Activated T-helper 1 cell treated with anti-CD3 and anti-CD28 coated beads, Interleukin-12 subunit alpha, Interleukin-12 subunit beta, Interleukin-2, Interleukin-4 antibody, amounts not matched to agents 30 ng/mL and 10 ng/mL and 1 ng/mL, durations not matched to agents 14 hours and 24 hours and 36 hours (primary cell): ENCODE data around the gene GYPE. TPM values are rescaled to one million over a fixed set of nuclear protein-coding genes. Genes with fewer than 3 reads are reported as not detected.
"Not testable (repeated sequence)": the region's sequence is repeated elsewhere in the genome, so short reads cannot be mapped to it uniquely, and the experiment has no call there.

Source experiments
- DNase-seq: peaks from one replicate; pipeline ENCODE4 v3.0.0; 2021; ENCODE audit warnings: low spot score
- H3K27ac Mint-ChIP-seq: one replicate; pipeline ENCODE4 v1.8.0; 2021; ENCODE audit warnings: mild to moderate bottlenecking, mixed read lengths
- H3K27me3 Mint-ChIP-seq: one replicate; pipeline ENCODE4 v1.8.0; 2022; ENCODE audit warnings: mild to moderate bottlenecking, moderate library complexity, mixed read lengths; ENCODE audit not compliant: insufficient read depth
- H3K36me3 Mint-ChIP-seq: one replicate; pipeline ENCODE4 v1.8.0; 2021; ENCODE audit warnings: low read depth, mixed read lengths
- H3K4me1 Mint-ChIP-seq: one replicate; pipeline ENCODE4 v1.8.0; 2021; ENCODE audit warnings: low read depth, mixed read lengths
- H3K4me3 Mint-ChIP-seq: one replicate; pipeline ENCODE4 v1.8.0; 2021; ENCODE audit warnings: mild to moderate bottlenecking, moderate library complexity, mixed read lengths
- H3K9me3 Mint-ChIP-seq: one replicate; pipeline ENCODE4 v1.8.0; 2021; ENCODE audit warnings: mixed read lengths
- intact Hi-C: fragments of 100-400 bp; cut with micrococcal nuclease; formaldehyde crosslinking; loops from one replicate; pipeline ENCODE4 v1.15.1; 2024
- total RNA-seq: library from RNA; stranded (reverse); gene quantifications from 2 replicates; pipeline ENCODE4 v1.2.3, GENCODE V29; 2022

The GYPE gene
- total RNA-seq, 1 donor from 2014 or later: 0.16 TPM

GRCh38 chr4:143907811-143908210 is 2.5 kb upstream of the GYPE start:
- H3K27me3 Mint-ChIP-seq, H3K9me3 Mint-ChIP-seq, H3K4me1 Mint-ChIP-seq, H3K27ac Mint-ChIP-seq, H3K4me3 Mint-ChIP-seq, DNase-seq, H3K36me3 Mint-ChIP-seq: not testable (repeated sequence)
- intact Hi-C loops: loop anchor here (1.0 kb wide), 1 partner anchor 134 kb away; no protein-coding TSS in a partner anchor

- intact Hi-C loops, H3K36me3 Mint-ChIP-seq, H3K4me1 Mint-ChIP-seq, H3K4me3 Mint-ChIP-seq, DNase-seq, H3K27me3 Mint-ChIP-seq, H3K9me3 Mint-ChIP-seq, H3K27ac Mint-ChIP-seq: not testable (repeated sequence)
Observed at GRCh38 chr4:143904431-143904830, 928 bp downstream of the GYPE start.

- H3K9me3 Mint-ChIP-seq, H3K4me3 Mint-ChIP-seq, H3K36me3 Mint-ChIP-seq, H3K27ac Mint-ChIP-seq, H3K27me3 Mint-ChIP-seq, H3K4me1 Mint-ChIP-seq, DNase-seq: not testable (repeated sequence)
- intact Hi-C loops: loop anchor here (5.0 kb wide), 1 partner anchor 117 kb away; no protein-coding TSS in a partner anchor
Observed at GRCh38 chr4:143890323-143890722, 15.0 kb downstream of the GYPE start.

GRCh38 chr4:143888189-143888588 is 17.2 kb downstream of the GYPE start:
- DNase-seq, H3K4me1 Mint-ChIP-seq, H3K27ac Mint-ChIP-seq, H3K9me3 Mint-ChIP-seq, H3K4me3 Mint-ChIP-seq, intact Hi-C loops, H3K27me3 Mint-ChIP-seq, H3K36me3 Mint-ChIP-seq: not testable (repeated sequence)

- intact Hi-C loops: loop anchor here (5.0 kb wide), 1 partner anchor 237 kb away; no protein-coding TSS in a partner anchor
- not testable (repeated sequence) for H3K36me3 Mint-ChIP-seq, H3K27ac Mint-ChIP-seq, DNase-seq, H3K4me3 Mint-ChIP-seq, H3K9me3 Mint-ChIP-seq, H3K27me3 Mint-ChIP-seq, H3K4me1 Mint-ChIP-seq
Observed at GRCh38 chr4:143884965-143885364, 20.4 kb downstream of the GYPE start.

GRCh38 chr4:143883529-143883928 is 21.8 kb downstream of the GYPE start:
- intact Hi-C loops: loop anchor here (5.0 kb wide), 1 partner anchor 239 kb away; no protein-coding TSS in a partner anchor
- DNase-seq: no peak
- H3K36me3 Mint-ChIP-seq: no peaks in the 10 kb centered on the region
- H3K4me1 Mint-ChIP-seq: no peaks in the 10 kb centered on the region
- no peak overlapping the region for H3K4me3 Mint-ChIP-seq
- no peaks in the 10 kb centered on the region for H3K9me3 Mint-ChIP-seq
- H3K27me3 Mint-ChIP-seq: no peaks in the 10 kb centered on the region
- H3K27ac Mint-ChIP-seq: no peak overlapping the region

GRCh38 chr4:143882892-143883291 is 22.5 kb downstream of the GYPE start:
- Mint-ChIP-seq H3K27me3 (no peaks in the 10 kb centered on the region), H3K4me3 (no peak overlapping the region), H3K9me3 (no peaks in the 10 kb centered on the region), H3K4me1 (no peaks in the 10 kb centered on the region), H3K27ac (no peak overlapping the region), H3K36me3 (no peaks in the 10 kb centered on the region)
- intact Hi-C loops: loop anchor here (5.0 kb wide), 1 partner anchor 239 kb away; no protein-coding TSS in a partner anchor
- no peak for DNase-seq

GRCh38 chr4:143879561-143879960 is 25.8 kb downstream of the GYPE start:
- H3K36me3 Mint-ChIP-seq, H3K4me3 Mint-ChIP-seq, H3K27ac Mint-ChIP-seq, intact Hi-C loops, H3K4me1 Mint-ChIP-seq, H3K27me3 Mint-ChIP-seq, DNase-seq, H3K9me3 Mint-ChIP-seq: not testable (repeated sequence)

- H3K4me1 Mint-ChIP-seq, H3K36me3 Mint-ChIP-seq, DNase-seq, H3K27me3 Mint-ChIP-seq, H3K27ac Mint-ChIP-seq, H3K4me3 Mint-ChIP-seq, H3K9me3 Mint-ChIP-seq, intact Hi-C loops: not testable (repeated sequence)
Observed at GRCh38 chr4:143875357-143875756, 30.0 kb downstream of the GYPE start.

- H3K36me3 Mint-ChIP-seq, H3K27me3 Mint-ChIP-seq, H3K9me3 Mint-ChIP-seq, intact Hi-C loops, DNase-seq, H3K4me3 Mint-ChIP-seq, H3K27ac Mint-ChIP-seq, H3K4me1 Mint-ChIP-seq: not testable (repeated sequence)
Observed at GRCh38 chr4:143870523-143871268, 34.7 kb downstream of the GYPE start.

- DNase-seq, H3K4me3 Mint-ChIP-seq, H3K36me3 Mint-ChIP-seq, intact Hi-C loops, H3K27me3 Mint-ChIP-seq, H3K4me1 Mint-ChIP-seq, H3K27ac Mint-ChIP-seq, H3K9me3 Mint-ChIP-seq: not testable (repeated sequence)
Observed at GRCh38 chr4:143869925-143870324, 35.4 kb downstream of the GYPE start.

GRCh38 chr4:143862716-143863115 is 42.6 kb downstream of the GYPE start:
- H3K27me3 Mint-ChIP-seq, DNase-seq, intact Hi-C loops, H3K36me3 Mint-ChIP-seq, H3K4me3 Mint-ChIP-seq, H3K27ac Mint-ChIP-seq, H3K9me3 Mint-ChIP-seq, H3K4me1 Mint-ChIP-seq: not testable (repeated sequence)

- Mint-ChIP-seq H3K27me3 (no peaks in the 10 kb centered on the region), H3K4me3 (no peak overlapping the region), H3K27ac (no peak overlapping the region), H3K36me3 (no peaks in the 10 kb centered on the region), H3K9me3 (no peaks in the 10 kb centered on the region), H3K4me1 (no peaks in the 10 kb centered on the region)
- intact Hi-C loops: no loop called here
- DNase-seq: no peak
Observed at GRCh38 chr4:143858456-143858855, 46.9 kb downstream of the GYPE start.
